Pancreas (tissue), 10 donors: ENCODE results near the gene PHETA2. TPM values are rescaled to one million over a fixed set of nuclear protein-coding genes. Genes with fewer than 3 reads are reported as not detected.
A peak's percentile ranks its signal among the peaks of the same experiment; 100 is the strongest.

Experiments
- ATAC-seq, 4 donors: fragments of 200-7000 bp; cut with Tn5 transposase; one replicate each; pipeline versions ENCODE4 v1.8.0 to v1.9.1; 2020; ENCODE audit warnings: mild to moderate bottlenecking in 4 of 4, moderate library complexity in 4 of 4
- DNase-seq, 6 donors: peaks; one replicate each; pipeline ENCODE4 v3.0.0-alpha.2; 2020
- FAIRE-seq: peaks from 2 replicates; lab custom pipeline; 2012; peaks lifted over from hg19 to GRCh38; lab: Jason Lieb, UNC
- H3K27ac ChIP-seq, 4 donors: fragments of 200-600 bp; sonication (generic); 1 replicate in 3 of 4; 2 replicates in 1 of 4; pipeline versions ENCODE4 v1.5.0 to v1.8.0; 2020
- H3K27me3 ChIP-seq, 4 donors: fragments of 200-600 bp; one replicate each; pipeline ENCODE4 v1.8.0; 2021
- H3K36me3 ChIP-seq, 3 donors: fragments of 200-600 bp; sonication (generic) in 1 of 3; one replicate each; pipeline versions ENCODE4 v1.5.0 to v1.8.0; 2020 to 2021
- H3K4me1 ChIP-seq, 3 donors: fragments of 200-600 bp; one replicate each; pipeline ENCODE4 v1.8.0; 2021
- H3K4me3 ChIP-seq, 4 donors: fragments of 200-600 bp; sonication (generic) in 2 of 4; one replicate each; pipeline versions ENCODE4 v1.5.0 to v1.8.0; 2020 to 2021
- H3K9me3 ChIP-seq, 4 donors: fragments of 200-600 bp; one replicate each; pipeline ENCODE4 v1.8.0; 2021
- CTCF ChIP-seq, 4 donors: fragments of 200-600 bp; sonication (generic) in 3 of 4; IDR thresholded peaks; one replicate each; pipeline versions ENCODE4 v1.5.0 to v1.8.0; 2021; ENCODE audit warnings: antibody characterized with exemption in 4 of 4
- WGBS, 2 donors: extraction: QIAGEN DNeasy Blood & Tissue Kit; methylation state at CpG; one replicate each; pipeline ENCODE4 v1.1.7; 2013; 5-methylcytosine and 5-hydroxymethylcytosine counted together
- intact Hi-C, 3 donors: fragments of 100-400 bp; cut with DNase I; formaldehyde crosslinking; loops; one replicate each; pipeline versions ENCODE4 v1.11.1 to v1.14.2; 2022
- polyA plus RNA-seq, 2 donors: library from polyadenylated mRNA; stranded (reverse); fragments of 200-250 nt; gene quantifications; one replicate each; pipeline ENCODE4 v1.2.3, GENCODE V29; 2013
- total RNA-seq, 6 donors: library from RNA; stranded (reverse); fragmentation: NEBNext Ultra II Directional in 4 of 6; extraction: Animal tissue kit (Norgen Biotek cat#: 25700) in 4 of 6; gene quantifications; one replicate each; pipeline versions ENCODE4 v1.2.1 to v1.2.4, GENCODE V29; 2021 to 2023
- donor health status: healthy with polysubstance abuse.
- donor health status: DM: no; HTN: no; CAD: no; lungs with moderate emphysema.
- donor health status: DM: no; HTN: no; CAD: no.
- donor health status: control.
- donor health status: control.
- donor health status: Bipolar disorder and iron deficiency.
- donor health status: DM: yes; HTN: yes; CAD: no.
- donor health status: DM: no; HTN: no; CAD: no.
- donor health status: DM: no; HTN: no; CAD: no.
- donor health status: DM: yes; HTN: yes; CAD: no.

Gene PHETA2
- total and polyA plus RNA-seq, 8 donors, result 7.4 to 10.9 (median 9.8) TPM

- peaks cover 10 to 19% (median 16%) of the 10 kb centered on the region in 3 donors for H3K4me1 ChIP-seq
- H3K4me3 ChIP-seq, result no peak overlapping the region
- no peak for DNase-seq
- TF ChIP-seq CTCF (IDR thresholded peaks at IDR 0.05), result no peak
- no peak overlapping the region for H3K27ac ChIP-seq
- no peak for FAIRE-seq
- WGBS, 2 donors, result 91 to 92% methylated on average over 4 of the region's 4 CpGs
- peaks cover 3 to 32% (median 15%) of the 10 kb centered on the region in 3 donors for H3K36me3 ChIP-seq
- no peaks in the 10 kb centered on the region for H3K9me3 ChIP-seq
- no peaks in the 10 kb centered on the region for H3K27me3 ChIP-seq
- intact Hi-C loops, result no loop called here
- ATAC-seq, result no peak
These were observed 9.1 kb downstream of the PHETA2 start for GRCh38 chr22:42083119-42083518.

- H3K27me3 ChIP-seq, result no peaks in the 10 kb centered on the region
- intact Hi-C loops, result no loop called here
- peaks cover 3 to 14% (median 10%) of the 10 kb centered on the region in 3 donors for H3K4me1 ChIP-seq
- 95% methylated on average over 8 of the region's 8 CpGs for WGBS, 2 donors
- ATAC-seq, result no peak
- peaks cover 3 to 32% (median 15%) of the 10 kb centered on the region in 3 donors for H3K36me3 ChIP-seq
- no peaks in the 10 kb centered on the region for H3K9me3 ChIP-seq
- FAIRE-seq, result no peak
- H3K4me3 ChIP-seq, result no peak overlapping the region
- H3K27ac ChIP-seq, result no peak overlapping the region
- no peak for TF ChIP-seq CTCF (IDR thresholded peaks at IDR 0.05)
- DNase-seq, result peak in 1 of 6 donors; percentile 8
These were observed 10.8 kb downstream of the PHETA2 start for GRCh38 chr22:42084874-42085273.

GRCh38 chr22:42086051-42086450 is 12.0 kb downstream of the PHETA2 start:
- no peak overlapping the region for H3K4me3 ChIP-seq
- intact Hi-C loops, result no loop called here
- H3K36me3 ChIP-seq, result peaks cover 3 to 32% (median 15%) of the 10 kb centered on the region in 3 donors
- H3K4me1 ChIP-seq, result peaks cover under 1 to 13% (median 5%) of the 10 kb centered on the region in 3 donors
- DNase-seq (peak in 1 of 6 donors; percentile 5), ATAC-seq (no peak), FAIRE-seq (no peak)
- no peak for TF ChIP-seq CTCF (IDR thresholded peaks at IDR 0.05)
- no peaks in the 10 kb centered on the region for H3K27me3 ChIP-seq
- H3K27ac ChIP-seq, result no peak overlapping the region
- no peaks in the 10 kb centered on the region for H3K9me3 ChIP-seq
- 51 to 52% methylated on average over 6 of the region's 6 CpGs for WGBS, 2 donors

- TF ChIP-seq CTCF (IDR thresholded peaks at IDR 0.05), result peak; percentile 68 to 90 (median 82)
- no peaks in the 10 kb centered on the region for H3K9me3 ChIP-seq
- intact Hi-C loops, result loop anchor here in 1 of 3 donors (10.0 kb wide), 1 partner anchor 344 kb away; the partner anchor contains the start of gene NFAM1
- H3K27ac ChIP-seq, result peak within 1 kb of the TSS; percentile 92 to 98 (median 94)
- ATAC-seq, result peak; percentile 92 to 97 (median 94)
- H3K4me3 ChIP-seq, result peak within 1 kb of the TSS; percentile 62 to 89 (median 74)
- peaks cover 0 to 15% (median 5%) of the 10 kb centered on the region in 3 donors for H3K4me1 ChIP-seq
- peaks cover 2 to 6% (median 3%) of the 10 kb centered on the region in 3 donors for H3K36me3 ChIP-seq
- FAIRE-seq, result peak; percentile 91
- WGBS, 2 donors, result 0% methylated on average over 68 to 71 of the region's 71 CpGs
- DNase-seq, result peak; percentile 97 to 99 (median 99)
- H3K27me3 ChIP-seq, result no peaks in the 10 kb centered on the region
These were observed 16.8 kb downstream of the PHETA2 start, which contains the start of gene NDUFA6 for GRCh38 chr22:42090596-42091454. Gene NDUFA6, minus strand, starts transcription at chr22:42090772. Its CDS starts 28 bp downstream, at chr22:42090744.
